Progenitor cell of endocrine pancreas (in vitro differentiated cells): ENCODE data around the gene ACSM2A. TPM values are rescaled to one million over a fixed set of nuclear protein-coding genes. Genes with fewer than 3 reads are reported as not detected.

ENCODE experiments used
- DNase-seq: peaks from one replicate; pipeline ENCODE4 v3.0.0; 2021; ENCODE audit warnings: low spot score; ENCODE audit not compliant: unreplicated experiment
- H3K27ac Mint-ChIP-seq: 2 replicates; pipeline ENCODE4 v1.8.0; 2021; ENCODE audit warnings: mild to moderate bottlenecking, moderate library complexity, mixed read lengths
- H3K27me3 Mint-ChIP-seq: 2 replicates; pipeline ENCODE4 v1.8.0; 2021; ENCODE audit warnings: mixed read lengths
- H3K36me3 Mint-ChIP-seq: 2 replicates; pipeline ENCODE4 v1.8.0; 2022; ENCODE audit warnings: mixed read lengths; ENCODE audit not compliant: insufficient read depth
- H3K4me1 Mint-ChIP-seq: 2 replicates; pipeline ENCODE4 v1.8.0; 2021; ENCODE audit warnings: low read depth, mixed read lengths
- H3K4me3 Mint-ChIP-seq: 2 replicates; pipeline ENCODE4 v1.8.0; 2021; ENCODE audit warnings: low read depth, mild to moderate bottlenecking, moderate library complexity, mixed read lengths
- H3K9me3 Mint-ChIP-seq: 2 replicates; pipeline ENCODE4 v1.8.0; 2021; ENCODE audit warnings: low read depth, mixed read lengths
- CTCF ChIP-seq: fragments of 200-600 bp; sonication (generic); IDR thresholded peaks from one replicate; pipeline ENCODE4 v1.5.0; 2021; ENCODE audit warnings: antibody characterized with exemption, mild to moderate bottlenecking; ENCODE audit not compliant: unreplicated experiment
- total RNA-seq: library from RNA; stranded (reverse); gene quantifications from 2 replicates; pipeline ENCODE4 v1.2.1, GENCODE V29; 2021

Gene ACSM2A
- total RNA-seq, 1 donor from 2014 or later: not detected

GRCh38 chr16:20507280-20507679, 56.0 kb downstream of the ACSM2A start:
- Mint-ChIP-seq H3K4me3 (no peak overlapping the region), H3K4me1 (no peaks in the 10 kb centered on the region), H3K27ac (no peak overlapping the region), H3K27me3 (no peaks in the 10 kb centered on the region), H3K36me3 (no peaks in the 10 kb centered on the region), H3K9me3 (peaks cover 51% of the 10 kb centered on the region)
- DNase-seq: no peak
- TF ChIP-seq CTCF: no peak

GRCh38 chr16:20510323-20510722, 59.0 kb downstream of the ACSM2A start:
- Mint-ChIP-seq H3K36me3 (no peaks in the 10 kb centered on the region), H3K27me3 (no peaks in the 10 kb centered on the region), H3K4me3 (no peak overlapping the region), H3K9me3 (peaks cover 71% of the 10 kb centered on the region), H3K4me1 (no peaks in the 10 kb centered on the region), H3K27ac (no peak overlapping the region)
- no peak for TF ChIP-seq CTCF
- no peak for DNase-seq

- Mint-ChIP-seq H3K27me3 (no peaks in the 10 kb centered on the region), H3K36me3 (no peaks in the 10 kb centered on the region), H3K4me3 (no peak overlapping the region), H3K4me1 (no peaks in the 10 kb centered on the region), H3K9me3 (peaks cover 55% of the 10 kb centered on the region), H3K27ac (no peak overlapping the region)
- no peak for TF ChIP-seq CTCF
- DNase-seq: no peak
Measured at GRCh38 chr16:20515688-20516090, 64.4 kb downstream of the ACSM2A start.

- no peaks in the 10 kb centered on the region for H3K27me3 Mint-ChIP-seq
Measured at GRCh38 chr16:20517149-20517548, 65.8 kb downstream of the ACSM2A start.

GRCh38 chr16:20519231-20519630, 67.9 kb downstream of the ACSM2A start:
- DNase-seq: no peak
- Mint-ChIP-seq H3K9me3 (peaks cover 36% of the 10 kb centered on the region), H3K36me3 (no peaks in the 10 kb centered on the region), H3K27me3 (no peaks in the 10 kb centered on the region), H3K4me1 (no peaks in the 10 kb centered on the region), H3K4me3 (no peak overlapping the region), H3K27ac (no peak overlapping the region)
- TF ChIP-seq CTCF: no peak

More at GRCh38 chr16:20517149-20517548, 65.8 kb downstream of the ACSM2A start:
- no peaks in the 10 kb centered on the region for H3K36me3 Mint-ChIP-seq
- H3K9me3 Mint-ChIP-seq: peaks cover 51% of the 10 kb centered on the region
- no peak overlapping the region for H3K27ac Mint-ChIP-seq
- H3K4me3 Mint-ChIP-seq: no peak overlapping the region
- DNase-seq: no peak
- H3K4me1 Mint-ChIP-seq: no peaks in the 10 kb centered on the region
- no peak for TF ChIP-seq CTCF
